Measurements from ENCODE around the gene NUFIP2.

The NUFIP2 gene

DNA sequence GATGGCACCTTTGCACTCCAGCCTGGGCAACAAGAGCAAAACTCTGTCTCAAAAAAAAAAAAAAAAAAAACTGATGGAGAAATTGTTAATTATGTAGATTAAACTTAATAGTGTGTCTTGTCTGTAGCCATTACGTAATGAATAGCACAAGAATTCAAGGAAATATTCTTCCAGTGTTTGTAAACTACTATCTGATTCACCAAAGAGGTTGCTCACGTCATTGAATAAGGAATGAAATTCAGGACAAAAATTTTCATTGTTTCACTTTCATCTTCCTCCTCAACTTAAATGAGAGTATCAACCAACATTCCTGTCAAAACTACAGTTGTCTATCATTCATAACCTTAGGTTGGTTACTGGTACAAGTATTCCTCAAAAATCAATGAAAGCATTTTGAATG lies 83.1 kb downstream of the NUFIP2 start:
- no peak for TF ChIP-seq ZNF274 (IDR thresholded peaks at IDR 0.05; ENCODE audit: low read depth, low read length)
- TF ChIP-seq YY1 (IDR thresholded peaks at IDR 0.05; ENCODE audit: insufficient read depth, insufficient read length), result no peak
- no peak for TF ChIP-seq SUZ12 (IDR thresholded peaks at IDR 0.05; ENCODE audit: extremely low read depth, insufficient read depth, insufficient read length)
- no peak overlapping the region for H3K9ac ChIP-seq (ENCODE audit: insufficient read length, low read depth)
- no peaks in the 10 kb centered on the region for H3K9me3 ChIP-seq (ENCODE audit: insufficient read depth, low read length)
- no peak overlapping the region for H3K4me3 ChIP-seq (ENCODE audit: insufficient read length, low read depth)
- no peaks in the 10 kb centered on the region for H3K36me3 ChIP-seq (ENCODE audit: insufficient read depth, insufficient read length, low read length)
- no peaks in the 10 kb centered on the region for H3K27me3 ChIP-seq (ENCODE audit: insufficient read depth, insufficient read length)
- DNase-seq (ENCODE audit: low read depth, low spot score), result no peak
- H3K4me1 ChIP-seq (ENCODE audit: insufficient read depth, insufficient read length), result no peaks in the 10 kb centered on the region

DNA sequence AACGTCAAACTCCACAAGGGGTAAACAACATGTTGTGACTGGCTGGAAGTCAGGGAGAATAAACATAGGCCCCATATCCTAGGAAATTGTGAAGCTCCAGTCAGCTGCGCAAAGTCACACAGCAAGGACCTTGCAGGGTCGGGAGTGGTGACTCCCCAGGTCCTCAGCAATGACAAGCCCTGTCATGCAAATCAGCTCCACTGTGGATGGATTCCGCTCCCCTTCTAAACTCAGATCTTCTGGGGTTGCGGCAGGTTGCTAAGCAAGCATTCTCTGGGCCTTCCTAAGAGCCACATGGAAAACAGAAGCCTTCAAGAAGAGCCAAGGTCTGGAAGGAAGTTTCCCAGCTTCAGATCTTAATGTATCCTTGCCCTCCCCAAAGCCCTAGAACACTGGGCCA lies 84.9 kb downstream of the NUFIP2 start:
- TF ChIP-seq SUZ12 (IDR thresholded peaks at IDR 0.05; ENCODE audit: extremely low read depth, insufficient read depth, insufficient read length) (no peak), ZNF274 (IDR thresholded peaks at IDR 0.05; ENCODE audit: low read depth, low read length) (no peak), YY1 (IDR thresholded peaks at IDR 0.05; ENCODE audit: insufficient read depth, insufficient read length) (no peak)
- DNase-seq (ENCODE audit: low read depth, low spot score), result no peak
- no peaks in the 10 kb centered on the region for H3K27me3 ChIP-seq (ENCODE audit: insufficient read depth, insufficient read length)
- no peak overlapping the region for H3K9ac ChIP-seq (ENCODE audit: insufficient read length, low read depth)
- no peaks in the 10 kb centered on the region for H3K36me3 ChIP-seq (ENCODE audit: insufficient read depth, insufficient read length, low read length)
- H3K4me3 ChIP-seq (ENCODE audit: insufficient read length, low read depth), result no peak overlapping the region
- H3K9me3 ChIP-seq (ENCODE audit: insufficient read depth, low read length), result no peaks in the 10 kb centered on the region
- no peaks in the 10 kb centered on the region for H3K4me1 ChIP-seq (ENCODE audit: insufficient read depth, insufficient read length)

GRCh38 chr17:29207975-29208374 lies 86.0 kb downstream of the NUFIP2 start:
- DNase-seq (ENCODE audit: low read depth, low spot score), result no peak
- Histone ChIP-seq H3K9me3 (ENCODE audit: insufficient read depth, low read length) (no peaks in the 10 kb centered on the region), H3K36me3 (ENCODE audit: insufficient read depth, insufficient read length, low read length) (no peaks in the 10 kb centered on the region), H3K9ac (ENCODE audit: insufficient read length, low read depth) (no peak overlapping the region), H3K4me3 (ENCODE audit: insufficient read length, low read depth) (no peak overlapping the region), H3K4me1 (ENCODE audit: insufficient read depth, insufficient read length) (no peaks in the 10 kb centered on the region), H3K27me3 (ENCODE audit: insufficient read depth, insufficient read length) (no peaks in the 10 kb centered on the region)
- no peak for TF ChIP-seq ZNF274 (IDR thresholded peaks at IDR 0.05; ENCODE audit: low read depth, low read length)
- no peak for TF ChIP-seq YY1 (IDR thresholded peaks at IDR 0.05; ENCODE audit: insufficient read depth, insufficient read length)
- no peak for TF ChIP-seq SUZ12 (IDR thresholded peaks at IDR 0.05; ENCODE audit: extremely low read depth, insufficient read depth, insufficient read length)

All from NT2/D1 (cell line).